GM19238 (cell line): ENCODE measurements around the gene CUL3.
"Not testable (repeated sequence)": the region's sequence is repeated elsewhere in the genome, so short reads cannot be mapped to it uniquely, and the experiment has no call there.

Source experiments
- DNase-seq: peaks from one replicate; pipeline ENCODE4 v3.0.0; 2011; ENCODE audit warnings: low spot score; ENCODE audit not compliant: insufficient read length

CUL3 gene

DNA sequence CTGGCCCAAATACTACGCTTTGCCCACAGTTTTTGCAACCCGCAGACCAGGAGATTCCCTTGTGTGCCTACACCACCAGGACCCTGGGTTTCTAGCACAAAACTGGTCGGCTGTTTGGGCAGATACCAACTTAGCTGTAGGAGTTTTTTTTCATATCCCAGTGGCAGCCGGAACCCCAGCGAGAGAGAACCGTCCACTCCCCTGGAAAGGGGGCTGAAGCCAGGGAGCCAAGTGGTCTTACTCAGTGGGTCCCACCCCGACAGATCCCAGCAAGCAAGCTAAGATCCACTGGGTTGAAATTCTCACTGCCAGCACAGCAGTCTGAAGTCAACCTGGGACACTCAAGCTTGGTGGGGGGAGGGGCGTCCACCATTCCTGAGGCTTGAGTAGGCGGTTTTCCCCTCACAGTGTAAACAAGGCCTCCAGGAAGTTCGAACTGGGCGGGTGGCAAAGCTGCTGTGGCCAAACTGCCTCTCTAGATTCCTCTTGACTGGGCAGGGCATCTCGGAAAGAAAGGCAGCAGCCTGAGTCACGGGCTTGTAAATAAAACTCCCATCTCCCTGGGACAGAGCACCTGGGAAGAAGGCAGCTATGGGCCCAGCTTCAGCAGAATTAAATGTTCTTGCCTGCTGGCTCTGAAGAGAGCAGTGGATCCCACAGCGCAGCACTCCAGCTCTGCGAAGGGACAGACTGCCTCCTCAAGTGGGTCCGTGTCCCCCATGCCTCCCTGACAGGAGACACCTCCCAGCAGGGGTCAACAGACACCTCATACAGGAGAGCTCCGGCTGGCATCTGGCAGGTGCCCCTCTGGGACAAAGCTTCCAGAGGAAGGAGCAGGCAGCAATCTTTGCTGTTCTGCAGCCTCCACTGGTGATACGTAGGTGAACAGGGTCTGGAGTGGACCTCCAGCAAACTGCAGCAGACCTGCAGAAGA lies 99.8 kb downstream of the CUL3 start:
- not testable (repeated sequence) for DNase-seq

DNA sequence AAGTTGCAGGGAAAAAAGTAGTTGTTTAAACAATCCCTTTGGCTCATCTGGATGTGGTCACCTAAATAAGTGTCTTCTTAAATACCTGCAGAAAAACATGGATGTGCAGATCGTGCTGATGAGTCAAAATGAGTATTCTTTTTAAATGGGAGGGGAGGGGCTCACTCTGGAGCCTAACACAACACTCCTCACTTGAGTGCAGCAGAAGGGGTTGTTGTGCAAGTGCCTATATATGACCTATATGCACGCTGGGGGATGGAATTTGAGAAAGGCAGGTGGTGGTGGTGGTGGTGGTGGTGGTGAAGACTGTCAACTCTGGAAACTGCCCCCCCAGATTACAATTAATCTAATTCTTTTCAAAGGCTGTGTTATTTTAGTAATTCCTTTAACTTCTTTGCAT lies 105.3 kb downstream of the CUL3 start:
- DNase-seq = no peak

DNA sequence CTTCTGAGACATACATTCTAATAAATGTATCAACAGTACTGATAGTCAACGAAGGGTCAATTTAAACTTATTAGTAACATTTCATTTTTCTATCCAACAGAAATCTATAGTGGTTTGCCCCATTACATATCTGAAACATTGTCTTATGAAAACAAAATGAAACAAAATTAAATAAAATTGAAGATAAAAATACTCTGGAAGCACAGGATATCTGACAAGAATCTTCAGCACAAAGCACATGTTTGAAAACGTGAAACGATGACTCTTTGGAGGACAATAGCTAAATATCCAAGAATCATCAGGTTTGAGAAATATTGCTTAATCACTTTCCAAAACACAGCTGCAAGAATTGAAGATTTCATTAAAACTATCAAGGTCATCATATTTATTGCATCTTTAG lies 112.3 kb downstream of the CUL3 start:
- no peak for DNase-seq

DNA sequence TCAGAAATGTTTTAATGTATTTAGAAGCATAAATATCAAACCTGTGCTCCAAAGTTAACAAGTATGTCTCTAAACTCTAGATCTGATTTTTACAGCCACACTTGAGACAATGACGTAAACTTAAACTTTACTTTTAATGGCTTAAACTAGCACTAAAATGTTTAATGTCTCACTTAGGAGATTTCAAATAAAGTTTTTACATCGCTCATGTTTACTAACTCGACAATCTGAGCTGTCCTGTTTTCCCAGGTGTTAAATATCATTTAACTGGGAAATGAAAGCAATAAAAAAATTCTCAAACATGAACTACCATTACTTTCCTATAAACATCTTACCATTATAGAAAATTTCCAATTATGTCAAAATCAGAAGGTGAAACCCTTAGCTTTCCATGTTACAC lies 113.0 kb downstream of the CUL3 start:
- DNase-seq = no peak

DNA sequence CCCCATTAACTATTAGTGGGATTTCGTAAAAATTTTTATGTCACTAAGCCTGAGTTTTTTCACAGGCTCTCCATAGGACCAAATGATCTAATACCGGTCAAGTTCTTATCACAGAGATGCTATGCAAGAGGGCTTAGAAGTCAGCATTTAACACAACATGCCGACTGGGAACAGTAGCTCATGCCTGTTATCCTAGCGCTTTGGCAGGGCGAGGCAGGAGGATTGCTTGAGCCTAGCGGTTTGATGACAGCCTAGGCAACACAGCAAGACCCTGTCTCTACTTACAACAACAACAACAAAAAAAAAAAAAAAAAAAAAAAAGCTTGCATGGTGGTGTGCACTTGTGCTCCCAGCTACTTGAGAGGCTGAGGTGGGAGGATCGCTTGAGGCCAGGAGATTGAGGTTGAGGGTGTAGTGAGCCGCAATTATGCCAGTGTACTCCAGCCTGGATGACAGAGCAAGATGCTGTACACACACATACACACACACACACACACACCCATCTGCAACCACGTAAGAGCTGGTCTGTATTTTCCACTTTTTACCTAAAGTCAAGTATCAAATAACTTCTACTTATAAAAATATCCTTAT lies 115.7 kb downstream of the CUL3 start:
- DNase-seq = no peak

DNA sequence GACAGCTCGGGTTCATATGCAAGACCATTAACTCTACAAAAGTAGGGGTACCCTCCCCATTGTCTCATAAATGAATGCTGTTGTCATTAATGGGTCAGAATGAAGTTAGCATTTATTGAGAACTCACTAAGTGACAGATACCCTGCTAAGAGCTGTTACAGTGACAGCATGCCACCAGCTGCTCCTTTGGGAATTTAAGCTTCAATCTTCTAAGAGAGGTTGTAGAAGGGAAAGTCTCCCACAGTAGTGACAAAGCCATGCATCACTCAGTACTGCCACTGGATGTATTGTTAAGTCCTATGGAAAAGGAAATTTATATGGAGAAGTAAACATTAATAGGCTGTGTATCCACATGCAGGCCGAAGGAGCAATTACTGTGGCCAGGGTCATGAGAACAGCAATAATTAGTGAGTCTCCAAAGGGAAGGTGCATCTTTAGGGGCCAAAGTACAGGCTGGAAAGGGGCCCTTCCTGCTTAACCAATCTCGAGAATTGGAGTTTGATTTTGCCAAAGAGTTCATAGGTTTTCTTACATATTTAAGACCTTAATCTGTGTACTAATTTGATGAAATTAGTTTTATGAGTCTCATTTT lies 118.8 kb downstream of the CUL3 start:
- DNase-seq = no peak

DNA sequence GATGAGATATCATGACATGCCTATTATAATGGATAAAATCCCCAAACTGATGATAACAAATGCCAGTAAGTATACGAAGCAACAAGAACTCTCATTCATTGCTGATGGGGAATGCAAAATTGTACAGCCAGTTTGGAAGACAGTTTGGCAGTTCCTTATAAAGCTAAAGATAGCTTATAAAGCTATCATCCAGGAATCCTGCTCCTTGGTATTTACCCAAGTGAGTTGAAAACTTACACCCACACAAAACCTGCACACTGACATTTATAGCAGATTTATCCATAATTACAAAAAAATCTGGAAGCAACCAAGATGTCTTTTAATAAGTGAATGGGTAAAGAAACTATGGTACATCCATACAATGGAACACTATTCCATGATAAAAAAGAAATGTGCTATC lies 123.8 kb downstream of the CUL3 start:
- DNase-seq = no peak

DNA sequence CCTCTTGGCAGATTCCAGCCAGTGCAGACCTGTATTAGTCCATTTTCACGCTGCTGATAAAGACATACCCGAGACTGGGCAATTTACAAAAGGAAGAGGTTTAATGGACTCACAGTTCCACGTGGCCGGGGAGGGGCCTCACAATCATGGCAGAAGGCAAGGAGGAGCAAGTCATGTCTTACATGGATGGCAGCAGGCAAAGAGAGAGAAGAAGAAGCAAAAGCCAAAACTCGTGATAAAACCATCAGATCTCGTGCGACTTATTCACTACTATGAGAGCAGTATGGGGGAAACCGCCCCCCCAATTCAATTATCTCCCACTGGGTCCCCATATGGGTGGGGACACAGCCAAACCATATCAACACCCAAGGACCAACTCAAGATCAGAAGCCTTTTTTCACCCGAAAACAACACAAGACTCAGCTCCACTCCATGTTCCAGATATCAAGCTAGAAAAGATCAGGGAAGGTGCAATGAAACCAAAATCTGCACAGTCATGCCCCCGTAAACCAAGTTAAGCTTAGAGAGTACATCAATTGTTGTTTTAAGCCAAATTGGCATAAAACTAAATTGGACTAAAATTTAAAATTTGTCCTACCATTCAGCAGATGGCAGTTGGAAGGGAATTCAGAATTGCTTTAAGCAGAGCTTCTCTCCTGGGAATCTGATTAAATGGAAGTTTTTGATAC lies 127.6 kb downstream of the CUL3 start:
- DNase-seq = no peak

DNA sequence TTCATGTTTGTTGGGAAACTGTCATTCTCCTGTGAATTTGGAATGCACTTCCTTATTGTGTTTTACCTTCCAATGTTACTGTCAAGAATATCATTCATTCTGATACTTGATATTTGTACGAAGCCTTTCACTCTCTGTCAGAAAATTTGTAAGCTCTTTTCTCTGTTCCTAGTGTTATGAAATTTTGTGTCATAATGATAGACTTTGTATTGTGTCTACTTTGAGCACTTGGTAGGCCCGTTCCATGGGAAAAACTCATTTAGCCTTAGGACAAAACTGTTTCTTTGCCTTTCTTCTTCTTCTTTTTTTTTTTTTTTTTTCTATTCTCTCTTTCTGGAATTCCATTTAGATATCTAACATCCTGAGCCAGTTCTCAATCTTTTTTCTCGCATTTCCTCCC lies 131.3 kb downstream of the CUL3 start:
- no peak for DNase-seq

DNA sequence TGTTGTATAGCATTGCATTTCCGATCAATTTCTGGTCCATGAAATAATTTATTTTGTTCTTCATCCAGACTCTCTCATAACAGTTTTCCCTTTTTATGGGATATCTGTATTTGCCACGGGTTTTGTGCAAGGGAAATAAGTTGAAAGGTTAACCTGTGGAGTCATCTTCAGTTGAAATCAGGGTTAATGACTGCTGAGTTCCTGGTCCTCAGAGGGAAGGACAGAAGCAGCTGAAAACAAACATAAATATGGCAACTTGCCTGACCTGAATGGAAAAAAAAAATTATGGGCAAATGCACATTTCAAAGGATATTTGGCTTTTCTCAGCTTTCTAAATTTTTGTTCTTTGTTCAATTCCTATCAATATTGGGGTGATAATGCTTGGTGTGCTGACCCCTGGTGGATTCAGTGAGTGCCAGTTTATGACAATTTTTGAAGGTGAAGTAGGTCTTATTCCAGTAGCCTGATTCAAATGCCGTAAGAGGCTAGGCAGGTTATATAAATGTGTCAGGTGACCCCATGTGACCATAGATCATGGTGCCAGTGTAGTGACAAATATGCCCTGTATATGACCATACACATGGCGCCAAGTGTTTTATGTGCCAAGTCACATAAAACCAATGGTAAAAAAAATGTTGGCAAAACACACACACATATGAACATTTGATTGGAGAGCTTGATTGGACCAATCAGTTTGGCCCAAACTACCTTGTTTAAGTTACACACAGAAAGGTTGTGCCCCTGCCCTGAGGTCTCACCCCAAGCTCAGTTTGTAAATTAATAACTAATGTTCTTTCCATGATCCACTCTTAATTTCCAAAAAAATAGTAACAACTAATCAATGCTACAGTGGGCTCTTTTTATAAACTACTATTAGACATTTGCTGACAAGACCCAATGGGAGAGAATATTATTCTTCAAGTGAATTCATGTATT lies 135.7 kb downstream of the CUL3 start:
- DNase-seq = no peak

DNA sequence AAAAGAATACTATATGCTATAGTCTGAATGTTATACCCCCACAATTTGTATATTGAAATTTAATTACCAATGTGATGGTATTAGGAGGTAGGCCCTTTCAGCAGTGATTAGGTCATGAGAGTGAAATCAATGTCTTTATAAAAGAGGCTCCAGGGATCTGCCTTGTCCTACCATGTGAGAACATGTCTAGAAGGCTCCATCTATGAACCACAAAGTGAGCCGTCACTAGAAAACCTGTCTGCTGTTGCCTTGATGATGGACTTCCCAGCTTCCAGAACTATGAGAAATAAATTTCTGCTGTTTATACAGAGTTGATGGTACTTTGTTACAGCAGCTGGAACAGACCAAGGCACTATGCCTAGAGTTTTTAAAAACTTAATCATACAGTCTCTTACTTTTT lies 136.9 kb downstream of the CUL3 start:
- no peak for DNase-seq

DNA sequence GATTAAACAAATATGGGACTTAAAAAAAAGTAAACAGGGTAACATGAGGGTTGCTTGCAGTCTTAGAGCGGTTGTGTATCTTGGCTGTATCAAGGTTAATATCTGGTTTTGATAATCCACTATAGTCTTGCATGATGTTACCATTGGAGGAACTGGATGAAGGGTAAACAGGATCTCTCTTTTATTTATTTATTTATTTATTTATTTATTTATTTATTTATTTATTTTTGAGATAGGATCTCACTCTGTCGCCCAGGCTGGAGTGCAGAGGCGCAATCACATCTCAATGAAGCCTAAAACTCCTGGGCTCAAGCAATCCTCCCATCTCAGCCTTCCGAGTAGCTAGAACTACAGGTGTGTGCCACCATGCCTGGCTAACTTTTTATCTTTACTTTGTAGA lies 140.4 kb downstream of the CUL3 start:
- no peak for DNase-seq

DNA sequence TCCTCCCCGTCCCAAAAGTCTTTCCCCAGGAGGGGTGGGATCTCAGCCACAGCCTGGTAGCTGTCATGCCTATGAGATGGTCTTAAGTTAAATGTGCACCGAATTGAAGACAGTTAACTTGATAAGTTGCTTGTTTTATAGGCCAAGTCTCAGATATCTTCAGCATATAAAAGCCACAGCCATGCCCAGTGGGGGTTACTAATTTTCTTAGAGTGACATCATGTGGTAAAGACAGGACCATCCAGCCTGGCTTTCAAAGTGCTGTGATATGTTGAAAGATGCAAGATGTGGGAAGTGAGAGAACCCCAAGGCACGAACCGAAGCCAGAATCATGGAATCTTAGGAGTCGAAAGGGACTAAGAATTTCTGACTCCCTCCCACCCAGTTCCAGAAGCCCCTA lies 141.1 kb downstream of the CUL3 start:
- no peak for DNase-seq

DNA sequence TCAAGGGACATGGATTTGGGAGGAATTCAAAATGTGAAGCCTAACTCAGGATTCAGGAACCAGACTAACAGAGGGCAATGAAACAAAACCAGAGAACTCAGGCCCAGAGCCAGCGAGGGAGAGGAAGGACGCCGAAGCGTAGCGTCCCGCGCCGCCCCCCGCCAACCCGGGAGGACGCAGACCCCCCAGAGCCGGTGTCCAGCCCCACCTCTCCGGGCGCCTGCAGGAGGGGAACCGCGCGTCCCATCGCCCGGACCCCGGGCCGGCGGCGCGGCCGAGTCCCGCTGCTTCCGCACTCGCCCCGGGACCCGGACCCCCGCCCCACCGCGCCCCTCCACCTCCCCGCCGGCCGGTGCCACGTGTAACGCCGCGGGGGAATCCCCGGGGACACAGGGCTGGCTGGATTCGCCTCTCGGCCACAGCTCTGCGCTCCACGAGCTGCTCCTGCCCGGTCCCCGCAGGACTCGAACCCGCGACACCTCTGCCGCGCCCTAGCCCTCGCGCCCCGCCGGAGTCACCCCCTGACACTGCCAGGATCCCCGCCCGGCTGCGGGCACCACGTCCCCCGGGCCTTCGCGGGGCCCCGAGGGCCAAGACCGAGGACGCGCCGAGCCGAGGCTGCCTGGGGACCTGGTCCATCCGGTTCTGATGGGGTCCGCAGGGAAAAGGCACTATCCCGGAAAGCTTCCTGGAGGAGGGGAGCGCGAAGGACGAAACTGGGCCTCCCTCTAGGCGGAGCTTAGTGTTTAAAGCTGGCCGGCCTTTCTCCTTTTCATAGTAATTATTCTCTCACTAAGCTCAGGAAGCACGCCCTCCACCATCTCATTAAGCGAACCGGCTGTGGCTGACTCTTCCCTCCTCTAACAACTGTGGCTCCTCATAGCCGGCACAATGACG lies 142.8 kb downstream of the CUL3 start:
- peak; percentile 24 for DNase-seq

DNA sequence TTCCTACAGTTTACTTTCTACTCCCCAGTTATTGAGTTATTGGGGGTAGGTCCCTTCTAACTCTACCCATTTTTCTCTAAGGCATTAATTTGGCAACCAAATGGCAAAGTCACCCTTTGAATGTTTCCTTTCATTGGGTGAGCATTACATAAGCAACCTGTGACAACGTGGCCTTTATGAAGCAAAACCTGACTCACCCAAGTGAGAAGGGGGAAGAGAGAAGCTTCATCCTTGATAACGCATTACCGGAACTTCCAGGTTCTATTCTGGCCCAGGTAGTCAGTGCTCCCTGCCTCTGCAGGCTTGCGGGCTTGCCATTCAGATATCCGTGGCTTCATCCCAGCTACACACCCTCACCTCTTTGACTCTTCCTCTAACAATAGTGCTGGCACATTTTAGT lies 144.2 kb downstream of the CUL3 start:
- DNase-seq = no peak

DNA sequence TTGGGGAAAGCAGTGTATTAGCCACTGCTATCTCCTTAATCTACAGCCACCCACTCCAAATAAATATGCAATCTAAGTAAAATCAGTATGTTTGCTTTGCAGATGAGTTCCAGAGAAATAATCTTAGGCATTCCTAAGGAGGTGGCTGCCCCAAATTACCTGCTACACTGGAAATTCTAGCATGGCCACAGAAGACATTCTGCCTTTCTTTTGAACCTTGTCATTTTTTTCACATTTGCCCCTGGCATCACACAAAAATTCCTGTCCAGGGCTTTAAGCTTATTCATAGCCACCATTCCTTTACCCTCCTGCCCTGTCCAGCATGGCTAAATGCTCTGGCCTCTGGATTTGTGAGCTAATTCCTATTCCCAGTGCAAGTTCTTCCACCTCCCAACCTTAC lies 146.4 kb downstream of the CUL3 start:
- no peak for DNase-seq

DNA sequence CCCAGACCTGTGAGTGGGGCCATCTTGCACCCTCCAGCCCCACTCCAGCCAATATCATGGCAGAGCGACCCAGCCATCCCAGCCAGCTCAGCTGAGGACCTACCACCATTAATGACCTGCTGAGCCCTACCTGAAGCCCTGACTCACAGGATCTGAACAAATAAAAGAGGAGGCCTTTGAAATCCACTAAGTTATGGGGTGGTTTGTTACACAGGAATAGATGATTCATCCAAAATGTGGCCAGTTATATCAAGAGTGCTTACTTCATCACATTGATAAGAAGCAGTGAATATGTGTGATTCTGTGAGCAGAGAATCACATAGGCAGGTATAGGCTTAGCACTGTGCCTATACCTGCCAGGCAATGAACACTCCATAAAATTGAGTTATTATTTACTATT lies 148.5 kb downstream of the CUL3 start:
- DNase-seq = no peak

DNA sequence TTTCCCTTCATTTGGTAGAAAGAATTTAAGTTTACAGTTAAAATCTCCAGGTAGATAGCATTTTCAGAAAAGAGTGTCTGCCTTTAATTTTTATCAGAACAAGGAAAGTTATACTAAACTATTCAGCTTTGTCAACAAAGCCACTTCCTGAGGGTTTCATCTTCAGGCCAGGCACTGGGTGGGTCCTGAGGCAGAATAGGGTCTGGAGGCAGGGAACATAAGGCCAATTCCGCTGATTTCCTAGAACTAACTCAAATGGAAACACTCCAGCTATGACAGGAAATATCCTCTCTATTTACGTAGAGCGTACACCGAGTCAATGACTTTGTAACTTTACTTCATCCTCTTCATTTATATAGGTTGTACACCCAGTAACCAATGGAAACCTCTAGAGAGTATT lies 150.5 kb downstream of the CUL3 start:
- no peak for DNase-seq

DNA sequence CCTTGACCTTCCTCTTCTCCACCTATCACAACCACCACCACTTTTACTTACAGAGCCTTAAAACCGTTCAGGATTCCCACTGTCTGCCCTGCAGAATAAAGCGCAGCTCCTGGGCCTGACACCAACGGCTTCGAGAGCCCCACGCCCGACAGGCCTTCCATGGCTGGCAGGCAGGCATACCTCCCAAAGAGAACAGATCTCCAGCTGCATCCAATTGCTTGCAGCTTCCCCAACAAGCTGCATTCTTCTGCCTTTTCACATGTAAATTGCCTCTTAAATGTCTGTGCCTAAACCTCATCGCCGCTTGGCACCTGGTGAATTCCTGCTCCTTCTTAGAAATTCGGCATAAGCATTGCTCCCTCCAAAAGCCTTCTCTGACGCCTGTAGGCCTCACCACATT lies 151.7 kb downstream of the CUL3 start:
- DNase-seq = no peak

DNA sequence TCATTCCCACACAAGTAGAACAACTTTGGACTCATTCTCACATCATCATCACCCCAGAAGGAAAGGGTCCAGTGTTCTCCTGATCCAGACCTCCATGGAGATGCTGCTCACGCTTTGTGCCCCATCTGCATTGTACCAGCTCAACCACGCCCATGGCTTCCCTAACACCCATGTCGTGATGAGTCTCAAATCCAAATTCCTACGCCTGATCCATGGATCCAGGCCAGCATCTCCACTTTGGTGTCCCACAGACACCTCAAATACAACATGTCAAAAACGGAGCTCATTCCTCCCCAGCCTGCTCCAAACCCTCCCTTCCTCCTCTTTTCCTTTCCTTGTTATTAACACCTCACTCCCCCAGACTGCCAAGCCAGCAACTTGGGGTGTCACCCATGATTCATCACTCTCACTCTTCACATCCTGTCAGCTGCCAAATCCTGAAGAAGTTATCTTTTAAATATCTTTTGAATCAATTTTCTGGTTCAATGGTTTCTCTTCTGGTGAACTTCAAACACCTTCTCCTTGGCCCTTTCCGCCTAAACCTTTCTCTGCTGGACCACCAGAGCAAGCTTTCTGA lies 153.1 kb downstream of the CUL3 start:
- DNase-seq = no peak
